Vagina (tissue), 2 donors: Measurements from ENCODE around the gene FBXO41.

Experiments used
- POLR2A ChIP-seq, 2 donors: fragments of 450-650 bp; IDR thresholded peaks; one replicate each; pipeline ENCODE4 v1.6.1; 2017; ENCODE audit warnings: antibody characterized with exemption in 2 of 2, mild to moderate bottlenecking in 2 of 2, moderate library complexity in 2 of 2
- TF ChIP-seq, protein P1 (sequence below), 3 experiments: fragments of 450-650 bp in 2 of 3; fragments of 200-600 bp in 1 of 3; sonication (generic) in 1 of 3; IDR thresholded peaks; one replicate each; pipeline ENCODE4 v1.5.1; 2017 to 2019; ENCODE audit warnings: antibody characterized with exemption in 3 of 3, mild to moderate bottlenecking in 2 of 3, moderate library complexity in 2 of 3

GRCh38 chr2:73266061-73266901, 18.0 kb downstream of the FBXO41 start:
- TF ChIP-seq, protein P1, sequence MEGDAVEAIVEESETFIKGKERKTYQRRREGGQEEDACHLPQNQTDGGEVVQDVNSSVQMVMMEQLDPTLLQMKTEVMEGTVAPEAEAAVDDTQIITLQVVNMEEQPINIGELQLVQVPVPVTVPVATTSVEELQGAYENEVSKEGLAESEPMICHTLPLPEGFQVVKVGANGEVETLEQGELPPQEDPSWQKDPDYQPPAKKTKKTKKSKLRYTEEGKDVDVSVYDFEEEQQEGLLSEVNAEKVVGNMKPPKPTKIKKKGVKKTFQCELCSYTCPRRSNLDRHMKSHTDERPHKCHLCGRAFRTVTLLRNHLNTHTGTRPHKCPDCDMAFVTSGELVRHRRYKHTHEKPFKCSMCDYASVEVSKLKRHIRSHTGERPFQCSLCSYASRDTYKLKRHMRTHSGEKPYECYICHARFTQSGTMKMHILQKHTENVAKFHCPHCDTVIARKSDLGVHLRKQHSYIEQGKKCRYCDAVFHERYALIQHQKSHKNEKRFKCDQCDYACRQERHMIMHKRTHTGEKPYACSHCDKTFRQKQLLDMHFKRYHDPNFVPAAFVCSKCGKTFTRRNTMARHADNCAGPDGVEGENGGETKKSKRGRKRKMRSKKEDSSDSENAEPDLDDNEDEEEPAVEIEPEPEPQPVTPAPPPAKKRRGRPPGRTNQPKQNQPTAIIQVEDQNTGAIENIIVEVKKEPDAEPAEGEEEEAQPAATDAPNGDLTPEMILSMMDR (IDR thresholded peaks at IDR 0.05), result no peak
- no peak for TF ChIP-seq POLR2A (IDR thresholded peaks at IDR 0.05)
